Measurements from ENCODE around the gene RASL10A.

The RASL10A gene

GRCh38 chr22:29316141-29316828 lies 788 bp upstream of the RASL10A start:
- DNase-seq, result no peak

GRCh38 chr22:29314537-29315285 lies 786 bp downstream of the RASL10A start:
- DNase-seq, result no peak

GRCh38 chr22:29313576-29314466 lies 1.7 kb downstream of the RASL10A start:
- DNase-seq, result no peak

- peak in 1 of 2 donors; percentile 46 for DNase-seq
These were observed 2.3 kb downstream of the RASL10A start for GRCh38 chr22:29313126-29313575.

GRCh38 chr22:29312218-29313125 lies 3.0 kb downstream of the RASL10A start:
- DNase-seq, result no peak

- DNase-seq, result no peak
These were observed 3.9 kb downstream of the RASL10A start for GRCh38 chr22:29311464-29312217.

GRCh38 chr22:29310863-29311339 lies 4.6 kb downstream of the RASL10A start:
- peak; percentile 54 to 67 for DNase-seq

GRCh38 chr22:29310065-29310862 lies 5.2 kb downstream of the RASL10A start:
- no peak for DNase-seq

- no peak for DNase-seq
These were observed 6.0 kb downstream of the RASL10A start for GRCh38 chr22:29309332-29310064.

GRCh38 chr22:29308791-29309262 lies 6.7 kb downstream of the RASL10A start:
- DNase-seq, result no peak

- no peak for DNase-seq
These were observed 7.2 kb downstream of the RASL10A start for GRCh38 chr22:29308148-29308790.

- no peak for DNase-seq
These were observed 7.8 kb downstream of the RASL10A start for GRCh38 chr22:29307596-29308147.

GRCh38 chr22:29306835-29307595 lies 8.5 kb downstream of the RASL10A start:
- DNase-seq, result no peak

- peak in 1 of 2 donors; percentile 46 for DNase-seq
These were observed 9.2 kb downstream of the RASL10A start, which contains the start of gene GAS2L1 for GRCh38 chr22:29306175-29306834. Gene GAS2L1 (plus strand): TSS chr22:29306650. CDS start chr22:29308106, 1,456 bp downstream.

GRCh38 chr22:29305836-29306174 lies 9.7 kb downstream of the RASL10A start:
- DNase-seq, result no peak

- DNase-seq, result no peak
These were observed 12.6 kb downstream of the RASL10A start for GRCh38 chr22:29302681-29303465.

- no peak for DNase-seq
These were observed 13.2 kb downstream of the RASL10A start for GRCh38 chr22:29302402-29302680.

Measured in stimulated activated CD4-positive, alpha-beta T cell treated with anti-CD3 and anti-CD28 coated beads, Interleukin-2, amount 100 ng/mL, for 48 hours (primary cell).